Cardiac muscle cell (in vitro differentiated cells and primary cell): ENCODE results near the gene MEFV. TPM values are rescaled to one million over a fixed set of nuclear protein-coding genes. Genes with fewer than 3 reads are reported as not detected.
"Not testable (repeated sequence)": the region's sequence is repeated elsewhere in the genome, so short reads cannot be mapped to it uniquely, and the experiment has no call there.

Source experiments
- DNase-seq, 2 donors: peaks; one replicate each; pipeline versions ENCODE4 v3.0.0 to v3.0.0-alpha.2; 2010 to 2017; ENCODE audit warnings: low read depth in 1 of 2, low spot score in 1 of 2
- H3K27ac ChIP-seq: fragments of 200-600 bp; sonication (generic); 2 replicates; pipeline ENCODE4 v1.5.1; 2016
- H3K27me3 ChIP-seq: fragments of 200-600 bp; sonication (generic); 2 replicates; pipeline ENCODE4 v1.6.0; 2016; ENCODE audit warnings: control low read depth
- H3K36me3 ChIP-seq: fragments of 200-600 bp; sonication (generic); 2 replicates; pipeline ENCODE4 v1.5.1; 2016; ENCODE audit warnings: control low read depth
- H3K4me1 ChIP-seq: fragments of 200-600 bp; sonication (generic); 2 replicates; pipeline ENCODE4 v1.8.1; 2017; ENCODE audit warnings: low read depth, mild to moderate bottlenecking, mixed run types
- H3K4me3 ChIP-seq: fragments of 200-600 bp; sonication (generic); 2 replicates; pipeline ENCODE4 v1.5.1; 2016; ENCODE audit warnings: mild to moderate bottlenecking
- H3K9me3 ChIP-seq: fragments of 200-600 bp; sonication (generic); 2 replicates; pipeline ENCODE4 v1.5.1; 2017; ENCODE audit warnings: low read depth, mild to moderate bottlenecking, control low read depth
- CTCF ChIP-seq: IDR thresholded peaks from 2 replicates; pipeline ENCODE4 v1.5.1; 2012; ENCODE audit warnings: low read depth, mild to moderate bottlenecking, low read length
- polyA plus RNA-seq: library from polyadenylated mRNA; unstranded; fragments of >200 nt; fragmentation: Nextera tagmentation; extraction: Ambion mirVana; gene quantifications from 2 replicates; pipeline ENCODE4 v1.2.1, GENCODE V29; 2016
- total RNA-seq: library from RNA; depleted of rRNA; stranded (reverse); fragments of >200 nt; gene quantifications from 2 replicates; pipeline ENCODE4 v1.2.3, GENCODE V29; 2016

Gene MEFV
- total and polyA plus RNA-seq, 2 experiments from 2014 or later: not detected

- DNase-seq: no peak
- no peaks in the 10 kb centered on the region for H3K9me3 ChIP-seq
Observed at GRCh38 chr16:3274947-3275346, 18.5 kb upstream of the MEFV start.

GRCh38 chr16:3274490-3274889 is 18.1 kb upstream of the MEFV start:
- H3K27me3 ChIP-seq: no peaks in the 10 kb centered on the region
- TF ChIP-seq CTCF: no peak
- no peaks in the 10 kb centered on the region for H3K36me3 ChIP-seq
- no peaks in the 10 kb centered on the region for H3K9me3 ChIP-seq
- peak in 1 of 2 donors; percentile 32 for DNase-seq
- peak overlapping the region; percentile 59 for H3K27ac ChIP-seq
- H3K4me3 ChIP-seq: no peak overlapping the region
- H3K4me1 ChIP-seq: no peaks in the 10 kb centered on the region

More at GRCh38 chr16:3274947-3275346, 18.5 kb upstream of the MEFV start:
- Histone ChIP-seq H3K36me3 (no peaks in the 10 kb centered on the region), H3K4me1 (no peaks in the 10 kb centered on the region), H3K27ac (peak overlapping the region; percentile 59), H3K4me3 (no peak overlapping the region), H3K27me3 (no peaks in the 10 kb centered on the region)
- no peak for TF ChIP-seq CTCF

- not testable (repeated sequence) for H3K9me3 ChIP-seq
Observed at GRCh38 chr16:3271281-3271680, 14.8 kb upstream of the MEFV start.

GRCh38 chr16:3270718-3271117 is 14.3 kb upstream of the MEFV start:
- H3K27ac ChIP-seq, H3K9me3 ChIP-seq, H3K36me3 ChIP-seq, H3K27me3 ChIP-seq, DNase-seq, H3K4me3 ChIP-seq, H3K4me1 ChIP-seq: not testable (repeated sequence)

More at GRCh38 chr16:3271281-3271680, 14.8 kb upstream of the MEFV start:
- H3K4me1 ChIP-seq, H3K27me3 ChIP-seq, H3K27ac ChIP-seq, H3K36me3 ChIP-seq, H3K4me3 ChIP-seq, DNase-seq: not testable (repeated sequence)

- no peak overlapping the region for H3K4me3 ChIP-seq
- H3K27me3 ChIP-seq: no peaks in the 10 kb centered on the region
- no peak for TF ChIP-seq CTCF
- H3K27ac ChIP-seq: no peak overlapping the region
- no peaks in the 10 kb centered on the region for H3K9me3 ChIP-seq
- no peaks in the 10 kb centered on the region for H3K4me1 ChIP-seq
- no peaks in the 10 kb centered on the region for H3K36me3 ChIP-seq
- DNase-seq: no peak
Observed at GRCh38 chr16:3268294-3268693, 11.9 kb upstream of the MEFV start.

GRCh38 chr16:3266873-3267537 is 10.6 kb upstream of the MEFV start:
- Histone ChIP-seq H3K4me3 (no peak overlapping the region), H3K9me3 (no peaks in the 10 kb centered on the region), H3K27ac (no peak overlapping the region), H3K27me3 (no peaks in the 10 kb centered on the region), H3K4me1 (no peaks in the 10 kb centered on the region), H3K36me3 (no peaks in the 10 kb centered on the region)
- peak; percentile 59 to 72 for DNase-seq
- peak; percentile 59 for TF ChIP-seq CTCF
